ENCODE measurements around the gene STARD9. TPM values are rescaled to one million over a fixed set of nuclear protein-coding genes. Genes with fewer than 3 reads are reported as not detected.

The STARD9 gene
- total RNA-seq, 1 donor from 2014 or later: 24.4 TPM

- peak; percentile 77 for DNase-seq (ENCODE audit: extremely low spot score, unreplicated experiment)
- Mint-ChIP-seq H3K36me3 (ENCODE audit: unreplicated experiment) (peaks cover 34% of the 10 kb centered on the region), H3K4me3 (ENCODE audit: unreplicated experiment) (no peak overlapping the region), H3K27ac (ENCODE audit: unreplicated experiment) (no peak overlapping the region), H3K9me3 (ENCODE audit: unreplicated experiment) (no peaks in the 10 kb centered on the region), H3K4me1 (ENCODE audit: unreplicated experiment) (no peaks in the 10 kb centered on the region), H3K27me3 (ENCODE audit: unreplicated experiment) (no peaks in the 10 kb centered on the region)
- TF ChIP-seq CTCF (IDR thresholded peaks at IDR 0.05): no peak
These were observed 153.2 kb downstream of the STARD9 start for GRCh38 chr15:42728560-42728959.

- Mint-ChIP-seq H3K27ac (ENCODE audit: unreplicated experiment) (no peak overlapping the region), H3K4me3 (ENCODE audit: unreplicated experiment) (no peak overlapping the region), H3K9me3 (ENCODE audit: unreplicated experiment) (no peaks in the 10 kb centered on the region), H3K27me3 (ENCODE audit: unreplicated experiment) (no peaks in the 10 kb centered on the region), H3K36me3 (ENCODE audit: unreplicated experiment) (peaks cover 34% of the 10 kb centered on the region), H3K4me1 (ENCODE audit: unreplicated experiment) (no peaks in the 10 kb centered on the region)
- DNase-seq (ENCODE audit: extremely low spot score, unreplicated experiment): peak; percentile 60
- TF ChIP-seq CTCF (IDR thresholded peaks at IDR 0.05): no peak
These were observed 153.6 kb downstream of the STARD9 start for GRCh38 chr15:42728972-42729371.

- no peak for TF ChIP-seq CTCF (IDR thresholded peaks at IDR 0.05)
- no peaks in the 10 kb centered on the region for H3K4me1 Mint-ChIP-seq (ENCODE audit: unreplicated experiment)
- no peak overlapping the region for H3K4me3 Mint-ChIP-seq (ENCODE audit: unreplicated experiment)
- no peak overlapping the region for H3K27ac Mint-ChIP-seq (ENCODE audit: unreplicated experiment)
- H3K27me3 Mint-ChIP-seq (ENCODE audit: unreplicated experiment): no peaks in the 10 kb centered on the region
- H3K36me3 Mint-ChIP-seq (ENCODE audit: unreplicated experiment): peaks cover 34% of the 10 kb centered on the region
- DNase-seq (ENCODE audit: extremely low spot score, unreplicated experiment): peak; percentile 83
- H3K9me3 Mint-ChIP-seq (ENCODE audit: unreplicated experiment): no peaks in the 10 kb centered on the region
These were observed 154.0 kb downstream of the STARD9 start for GRCh38 chr15:42729409-42729808.

GRCh38 chr15:42730135-42730534 lies 154.7 kb downstream of the STARD9 start:
- Mint-ChIP-seq H3K4me3 (ENCODE audit: unreplicated experiment) (no peak overlapping the region), H3K9me3 (ENCODE audit: unreplicated experiment) (no peaks in the 10 kb centered on the region), H3K27me3 (ENCODE audit: unreplicated experiment) (no peaks in the 10 kb centered on the region), H3K36me3 (ENCODE audit: unreplicated experiment) (peaks cover 30% of the 10 kb centered on the region), H3K27ac (ENCODE audit: unreplicated experiment) (no peak overlapping the region), H3K4me1 (ENCODE audit: unreplicated experiment) (peaks cover 1% of the 10 kb centered on the region)
- TF ChIP-seq CTCF (IDR thresholded peaks at IDR 0.05): no peak
- no peak for DNase-seq (ENCODE audit: extremely low spot score, unreplicated experiment)

- Mint-ChIP-seq H3K27ac (ENCODE audit: unreplicated experiment) (no peak overlapping the region), H3K4me1 (ENCODE audit: unreplicated experiment) (peaks cover 4% of the 10 kb centered on the region), H3K9me3 (ENCODE audit: unreplicated experiment) (no peaks in the 10 kb centered on the region), H3K36me3 (ENCODE audit: unreplicated experiment) (peaks cover 26% of the 10 kb centered on the region), H3K27me3 (ENCODE audit: unreplicated experiment) (no peaks in the 10 kb centered on the region), H3K4me3 (ENCODE audit: unreplicated experiment) (no peak overlapping the region)
- DNase-seq (ENCODE audit: extremely low spot score, unreplicated experiment): peak; percentile 71
- no peak for TF ChIP-seq CTCF (IDR thresholded peaks at IDR 0.05)
These were observed 155.1 kb downstream of the STARD9 start for GRCh38 chr15:42730536-42730935.
